HL-60/S4 treated with phorbol 12-myristate 13-acetate at 8.2 ng/mL for 4 days and 3 days (cell line): Measurements from ENCODE around the gene SNRPB2.

ENCODE experiments used
- in situ Hi-C: fragments of 300-500 bp; cut with MboI; formaldehyde crosslinking; loops from 2 replicates; pipeline ENCODE4 v1.15.0; 2022; ENCODE audit warnings: low sequenced_read_pairs

The SNRPB2 gene

DNA sequence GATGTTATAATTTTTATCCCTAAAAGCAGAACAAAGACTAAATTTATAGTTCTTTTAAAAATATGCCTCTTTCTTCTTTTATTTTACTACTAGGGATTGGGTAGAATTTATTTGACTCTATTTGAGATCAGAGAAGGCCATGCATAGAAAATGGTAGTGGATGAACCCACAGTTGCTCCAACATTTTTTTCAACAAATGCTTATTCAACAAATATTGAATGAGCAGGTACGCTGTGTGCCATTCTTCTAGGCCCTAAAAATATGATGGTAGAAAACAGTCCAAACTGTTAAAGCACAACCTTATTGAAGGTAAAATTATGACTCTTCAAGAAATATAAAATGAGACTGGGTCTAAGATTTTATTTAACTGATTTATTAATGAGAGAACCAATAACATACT lies 48.3 kb downstream of the SNRPB2 start:
- in situ Hi-C loops, result no loop called here

- in situ Hi-C loops, result no loop called here
These were observed 51.7 kb downstream of the SNRPB2 start for GRCh38 chr20:16781496-16781895.

- in situ Hi-C loops, result no loop called here
These were observed 55.4 kb downstream of the SNRPB2 start for GRCh38 chr20:16785226-16785625.
